ENCODE data around the gene B3GALNT2.
"Not testable (repeated sequence)": the region's sequence is repeated elsewhere in the genome, so short reads cannot be mapped to it uniquely, and the experiment has no call there.

B3GALNT2 gene

DNA sequence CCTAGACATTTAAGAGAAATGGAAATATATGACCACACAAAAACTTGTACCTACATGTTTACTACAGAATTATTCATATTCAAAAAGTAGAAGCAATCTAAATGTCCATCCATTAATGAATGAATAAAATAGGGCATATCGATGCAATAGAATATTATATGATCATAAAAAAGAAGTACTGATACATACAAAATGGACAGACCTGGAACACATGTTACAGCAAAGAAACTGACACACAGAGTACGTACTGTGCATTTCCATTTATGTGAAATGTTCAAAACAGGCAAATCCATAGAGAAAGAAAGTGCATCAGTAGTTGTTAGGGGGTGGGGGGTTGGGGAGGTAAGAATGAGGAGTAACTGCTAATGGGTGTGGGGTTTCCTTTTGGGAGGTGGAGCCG, 39.2 kb downstream of the B3GALNT2 start:
- Histone ChIP-seq H3K9me3 (ENCODE audit: control insufficient read depth, insufficient read depth, low read depth, low read length) (peaks cover 2% of the 10 kb centered on the region), H3K36me3 (ENCODE audit: control insufficient read depth in 2 of 2, insufficient read depth in 1 of 2, low read length in 2 of 2) (peaks cover 28 to 54% of the 10 kb centered on the region in 2 experiments), H3K4me1 (ENCODE audit: control insufficient read depth, insufficient read depth, low read length) (no peaks in the 10 kb centered on the region), H3K27ac (ENCODE audit: extremely low read depth, low read depth, low read length) (no peak overlapping the region), H3K4me3 (ENCODE audit: low read depth, low read length) (no peak overlapping the region)
- no peak for TF ChIP-seq ZNF654 (tag by site-specific recombination; IDR thresholded peaks at IDR 0.05; ENCODE audit: low read depth)
- TF ChIP-seq ZNF24 (tag by site-specific recombination; IDR thresholded peaks at IDR 0.05): peak; percentile 64; the same call in 1 of the 2 replicates
- TF ChIP-seq HOXC10 (CRISPR knock-in tag; IDR thresholded peaks at IDR 0.05): no peak
- peak; percentile 74 for TF ChIP-seq ZNF146 (tag by site-specific recombination; IDR thresholded peaks at IDR 0.05)
- TF ChIP-seq ZNF214 (tag by site-specific recombination; IDR thresholded peaks at IDR 0.05; ENCODE audit: borderline replicate concordance): no peak
- TF ChIP-seq SETDB1 (IDR thresholded peaks at IDR 0.05; ENCODE audit: insufficient read length, low read length): no peak
- TF ChIP-seq YY1 (tag by site-specific recombination; IDR thresholded peaks at IDR 0.05): no peak
- ChIA-PET CTCF (no interaction called here), POLR2A (no interaction called here)

DNA sequence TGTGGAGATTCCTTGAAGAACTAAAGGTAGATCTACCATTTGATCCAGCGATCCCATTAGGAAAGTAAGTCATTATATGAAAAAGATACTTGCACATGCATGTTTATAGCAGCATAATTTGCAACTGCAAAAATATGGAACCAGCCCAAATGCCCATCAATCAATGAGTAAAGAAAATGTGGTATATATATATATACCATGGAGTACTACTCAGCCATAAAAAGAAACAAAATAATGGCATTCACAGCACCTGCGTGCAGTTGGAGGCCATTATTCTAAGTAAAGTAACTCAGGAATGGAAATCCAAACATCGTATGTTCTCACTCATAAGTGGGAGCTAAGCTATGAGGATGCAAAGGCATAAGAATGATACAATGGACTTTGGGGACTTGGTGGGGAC, 41.4 kb downstream of the B3GALNT2 start:
- H3K36me3 ChIP-seq (ENCODE audit: control insufficient read depth in 2 of 2, insufficient read depth in 1 of 2, low read length in 2 of 2): peaks cover 32 to 42% of the 10 kb centered on the region in 2 experiments
- peak; percentile 50; the same call in 1 of the 2 replicates for TF ChIP-seq ZNF146 (tag by site-specific recombination; IDR thresholded peaks at IDR 0.05)
- peak; percentile 93 for TF ChIP-seq ZNF211 (tag by site-specific recombination; IDR thresholded peaks at IDR 0.05; ENCODE audit: low read depth)
- not testable (repeated sequence) for H3K9me3 ChIP-seq (ENCODE audit: control insufficient read depth, insufficient read depth, low read depth, low read length); H3K4me1 ChIP-seq (ENCODE audit: control insufficient read depth, insufficient read depth, low read length); H3K27ac ChIP-seq (ENCODE audit: extremely low read depth, low read depth, low read length); H3K4me3 ChIP-seq (ENCODE audit: low read depth, low read length)
- ChIA-PET POLR2A (interaction anchor here (0.6 kb wide), 1 partner anchor 148 kb away, joined by 4 read pairs; no protein-coding TSS in a partner anchor), CTCF (interaction anchor here (0.6 to 1.2 kb wide), 2 partner anchors 8 to 41 kb away, joined by 3 to 6 read pairs; partner anchors contain the start of gene B3GALNT2)

DNA sequence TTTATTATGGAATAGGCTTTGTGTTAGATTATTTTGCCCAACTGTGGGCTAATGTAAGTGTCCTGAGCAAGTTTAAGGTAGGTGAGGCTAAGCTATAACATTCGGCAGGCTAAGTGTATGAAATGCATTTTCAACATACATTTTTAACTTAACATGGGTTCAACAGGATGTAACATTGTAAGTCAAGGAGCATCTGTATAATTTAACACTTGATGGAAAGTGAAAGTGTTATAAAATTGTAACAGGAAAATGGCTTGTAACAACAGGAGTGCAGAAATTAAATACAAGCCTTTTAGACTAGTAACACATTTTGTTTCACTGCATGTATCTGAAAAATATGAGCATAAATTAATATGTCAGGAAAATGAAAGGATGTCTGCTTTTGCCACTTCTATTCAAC, 42.3 kb downstream of the B3GALNT2 start:
- H3K9me3 ChIP-seq (ENCODE audit: control insufficient read depth, insufficient read depth, low read depth, low read length): peaks cover 2% of the 10 kb centered on the region
- H3K36me3 ChIP-seq (ENCODE audit: control insufficient read depth in 2 of 2, insufficient read depth in 1 of 2, low read length in 2 of 2): peaks cover 32 to 42% of the 10 kb centered on the region in 2 experiments
- H3K27ac ChIP-seq (ENCODE audit: extremely low read depth, low read depth, low read length): no peak overlapping the region
- H3K4me3 ChIP-seq (ENCODE audit: low read depth, low read length): no peak overlapping the region
- ChIA-PET POLR2A (no interaction called here), CTCF (interaction anchor here (0.6 kb wide), 1 partner anchor 421 kb away, joined by 3 read pairs; no protein-coding TSS in a partner anchor)
- no peaks in the 10 kb centered on the region for H3K4me1 ChIP-seq (ENCODE audit: control insufficient read depth, insufficient read depth, low read length)
- no peak for TF ChIP-seq ZNF223 (tag by site-specific recombination; IDR thresholded peaks at IDR 0.05)

DNA sequence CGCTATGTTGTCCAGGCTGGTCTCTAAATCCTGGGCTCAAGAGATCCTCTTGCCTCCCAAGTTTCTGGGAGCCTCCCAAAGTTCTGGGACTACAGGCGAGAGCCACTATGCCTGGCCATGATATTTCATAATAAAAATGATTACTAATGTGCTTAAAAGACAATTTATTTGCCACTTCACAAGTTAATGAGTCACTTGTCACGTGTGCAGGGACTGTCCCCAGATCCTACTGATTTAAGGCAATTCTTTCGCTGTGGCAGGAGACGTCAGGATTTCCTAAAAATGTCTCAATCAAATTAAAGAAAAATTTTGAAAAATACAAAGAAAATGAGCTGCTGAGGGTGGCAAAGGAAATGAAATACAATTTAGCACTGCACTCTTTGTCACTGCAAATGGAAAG, 43.5 kb downstream of the B3GALNT2 start:
- peaks cover 2% of the 10 kb centered on the region for H3K9me3 ChIP-seq (ENCODE audit: control insufficient read depth, insufficient read depth, low read depth, low read length)
- H3K4me3 ChIP-seq (ENCODE audit: low read depth, low read length): no peak overlapping the region
- H3K36me3 ChIP-seq (ENCODE audit: control insufficient read depth in 2 of 2, insufficient read depth in 1 of 2, low read length in 2 of 2): peaks cover 30 to 31% of the 10 kb centered on the region in 2 experiments
- no peak overlapping the region for H3K27ac ChIP-seq (ENCODE audit: extremely low read depth, low read depth, low read length)
- H3K4me1 ChIP-seq (ENCODE audit: control insufficient read depth, insufficient read depth, low read length): no peaks in the 10 kb centered on the region
- no peak for TF ChIP-seq ZSCAN16 (tag by site-specific recombination; IDR thresholded peaks at IDR 0.05)
- 0 out of 2 replicates have a peak, but pooled peaks have one; percentile 3 for TF ChIP-seq OSR2 (tag by site-specific recombination; IDR thresholded peaks at IDR 0.05)
- TF ChIP-seq MZF1 (tag by site-specific recombination; IDR thresholded peaks at IDR 0.05; ENCODE audit: borderline replicate concordance): no peak
- POLR2A ChIA-PET: interaction anchor here (0.7 kb wide), 1 partner anchor 103 kb away, joined by 6 read pairs; no protein-coding TSS in a partner anchor
- CTCF ChIA-PET: no interaction called here

DNA sequence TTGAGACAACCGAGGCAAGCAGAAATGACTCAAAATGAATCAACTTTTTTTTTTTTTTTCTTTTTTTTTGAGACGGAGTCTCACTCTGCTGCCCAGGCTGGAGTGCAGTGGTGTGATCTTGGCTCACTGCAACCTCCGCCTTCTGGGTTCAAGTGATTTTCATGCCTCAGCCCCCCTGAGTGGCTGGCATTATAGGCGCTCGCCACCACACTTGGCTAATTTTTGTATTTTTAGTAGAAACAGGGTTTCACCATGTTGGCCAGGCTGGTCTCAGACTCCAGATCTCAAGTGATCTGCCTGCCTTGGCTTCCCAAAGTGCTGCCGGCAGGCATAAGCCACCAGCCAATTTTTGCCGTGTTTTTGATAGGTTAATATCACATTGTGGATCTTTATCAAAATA, 46.4 kb downstream of the B3GALNT2 start:
- CTCF ChIA-PET: interaction anchor here (1.0 kb wide), 1 partner anchor 23 kb away, joined by 3 read pairs; no protein-coding TSS in a partner anchor
- POLR2A ChIA-PET; H3K9me3 ChIP-seq (ENCODE audit: control insufficient read depth, insufficient read depth, low read depth, low read length); H3K27ac ChIP-seq (ENCODE audit: extremely low read depth, low read depth, low read length); H3K4me3 ChIP-seq (ENCODE audit: low read depth, low read length); H3K4me1 ChIP-seq (ENCODE audit: control insufficient read depth, insufficient read depth, low read length): not testable (repeated sequence)
- H3K36me3 ChIP-seq (ENCODE audit: control insufficient read depth in 2 of 2, insufficient read depth in 1 of 2, low read length in 2 of 2): peaks cover 33 to 34% of the 10 kb centered on the region in 2 experiments

DNA sequence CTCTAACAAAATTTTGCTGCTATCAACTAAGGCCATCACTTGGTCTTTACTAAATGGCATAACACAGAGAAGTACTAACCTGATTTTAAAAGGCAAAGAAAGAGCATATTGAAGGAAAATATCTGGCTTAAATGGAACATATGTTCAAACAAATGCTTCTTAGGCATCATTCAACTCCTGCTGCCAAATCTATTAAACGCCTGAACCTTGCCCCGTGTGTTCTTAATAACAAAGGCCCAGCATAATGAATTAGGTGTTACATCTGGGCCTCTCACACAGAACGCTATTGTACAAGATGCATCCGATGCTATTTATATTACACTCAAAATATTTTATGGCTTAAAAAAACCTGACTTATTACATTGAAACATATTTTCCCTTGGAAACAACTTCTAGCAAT, 48.4 kb downstream of the B3GALNT2 start:
- Histone ChIP-seq H3K27ac (ENCODE audit: extremely low read depth, low read depth, low read length) (no peak overlapping the region), H3K9me3 (ENCODE audit: control insufficient read depth, insufficient read depth, low read depth, low read length) (no peaks in the 10 kb centered on the region), H3K4me3 (ENCODE audit: low read depth, low read length) (no peak overlapping the region), H3K4me1 (ENCODE audit: control insufficient read depth, insufficient read depth, low read length) (no peaks in the 10 kb centered on the region), H3K36me3 (ENCODE audit: control insufficient read depth in 2 of 2, insufficient read depth in 1 of 2, low read length in 2 of 2) (peaks cover 41 to 45% of the 10 kb centered on the region in 2 experiments)
- ChIA-PET POLR2A (no interaction called here), CTCF (no interaction called here)
- TF ChIP-seq GLI4 (tag by site-specific recombination; IDR thresholded peaks at IDR 0.05): no peak
- TF ChIP-seq ZNF658 (tag by site-specific recombination; IDR thresholded peaks at IDR 0.05): no peak
- no peak for TF ChIP-seq ZNF629 (tag by site-specific recombination; IDR thresholded peaks at IDR 0.05)
- TF ChIP-seq, protein P1, sequence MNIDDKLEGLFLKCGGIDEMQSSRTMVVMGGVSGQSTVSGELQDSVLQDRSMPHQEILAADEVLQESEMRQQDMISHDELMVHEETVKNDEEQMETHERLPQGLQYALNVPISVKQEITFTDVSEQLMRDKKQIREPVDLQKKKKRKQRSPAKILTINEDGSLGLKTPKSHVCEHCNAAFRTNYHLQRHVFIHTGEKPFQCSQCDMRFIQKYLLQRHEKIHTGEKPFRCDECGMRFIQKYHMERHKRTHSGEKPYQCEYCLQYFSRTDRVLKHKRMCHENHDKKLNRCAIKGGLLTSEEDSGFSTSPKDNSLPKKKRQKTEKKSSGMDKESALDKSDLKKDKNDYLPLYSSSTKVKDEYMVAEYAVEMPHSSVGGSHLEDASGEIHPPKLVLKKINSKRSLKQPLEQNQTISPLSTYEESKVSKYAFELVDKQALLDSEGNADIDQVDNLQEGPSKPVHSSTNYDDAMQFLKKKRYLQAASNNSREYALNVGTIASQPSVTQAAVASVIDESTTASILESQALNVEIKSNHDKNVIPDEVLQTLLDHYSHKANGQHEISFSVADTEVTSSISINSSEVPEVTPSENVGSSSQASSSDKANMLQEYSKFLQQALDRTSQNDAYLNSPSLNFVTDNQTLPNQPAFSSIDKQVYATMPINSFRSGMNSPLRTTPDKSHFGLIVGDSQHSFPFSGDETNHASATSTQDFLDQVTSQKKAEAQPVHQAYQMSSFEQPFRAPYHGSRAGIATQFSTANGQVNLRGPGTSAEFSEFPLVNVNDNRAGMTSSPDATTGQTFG (tag by site-specific recombination; IDR thresholded peaks at IDR 0.05; ENCODE audit: borderline replicate concordance): no peak
- TF ChIP-seq ZNF335 (tag by site-specific recombination; conservative IDR thresholded peaks at IDR 0.05): no peak
- no peak for TF ChIP-seq ZNF48 (tag by site-specific recombination; IDR thresholded peaks at IDR 0.05)
- TF ChIP-seq ZFHX2 (tag by site-specific recombination; conservative IDR thresholded peaks at IDR 0.05): no peak
- no peak for TF ChIP-seq WT1 (tag by site-specific recombination; IDR thresholded peaks at IDR 0.05)
- TF ChIP-seq ZNF140 (tag by site-specific recombination; IDR thresholded peaks at IDR 0.05): no peak
